NB4 (cell line): Measurements from ENCODE around the gene RAB29.
"Not testable (repeated sequence)": the region's sequence is repeated elsewhere in the genome, so short reads cannot be mapped to it uniquely, and the experiment has no call there.

Experiments
- DNase-seq: peaks from one replicate; pipeline ENCODE4 v3.0.0; 2010; ENCODE audit warnings: low read depth
- H3K4me3 ChIP-seq: one replicate; pipeline ENCODE4 v1.5.1; 2011; ENCODE audit warnings: mild to moderate bottlenecking, low read depth, low read length, moderate library complexity
- CTCF ChIP-seq: IDR thresholded peaks from one replicate; pipeline ENCODE4 v1.5.1; 2012; ENCODE audit warnings: low read depth, low read length
- MAX ChIP-seq: IDR thresholded peaks from 2 replicates; pipeline ENCODE4 v1.6.1; 2011; ENCODE audit warnings: low read depth, low read length
- MYC ChIP-seq: IDR thresholded peaks from 2 replicates; pipeline ENCODE4 v1.6.1; 2011; ENCODE audit warnings: low read depth, low read length
- POLR2A ChIP-seq: IDR thresholded peaks from 2 replicates; pipeline ENCODE4 v1.6.1; 2011; ENCODE audit warnings: mild to moderate bottlenecking; ENCODE audit not compliant: insufficient read length; ENCODE audit errors: extremely low read depth

The RAB29 gene

GRCh38 chr1:205729945-205730610 lies 45.2 kb downstream of the RAB29 start:
- no peak for DNase-seq
- TF ChIP-seq POLR2A (no peak), MAX (no peak), MYC (no peak)
- H3K4me3 ChIP-seq: no peak overlapping the region

- H3K4me3 ChIP-seq: no peak overlapping the region
- no peak for DNase-seq
- TF ChIP-seq POLR2A (no peak), MYC (no peak), MAX (no peak), CTCF (no peak)
These were observed 48.6 kb downstream of the RAB29 start for GRCh38 chr1:205726619-205727125.

GRCh38 chr1:205725514-205725913 lies 49.8 kb downstream of the RAB29 start:
- DNase-seq: no peak
- no peak overlapping the region for H3K4me3 ChIP-seq
- no peak for TF ChIP-seq MAX
- no peak for TF ChIP-seq MYC
- TF ChIP-seq POLR2A: no peak
- TF ChIP-seq CTCF: no peak

- not testable (repeated sequence) for H3K4me3 ChIP-seq, DNase-seq
These were observed 54.5 kb downstream of the RAB29 start for GRCh38 chr1:205720740-205721139.

- TF ChIP-seq CTCF (no peak), MYC (no peak), POLR2A (no peak), MAX (no peak)
- H3K4me3 ChIP-seq: no peak overlapping the region
- no peak for DNase-seq
These were observed 55.5 kb downstream of the RAB29 start for GRCh38 chr1:205719762-205720161.

GRCh38 chr1:205719015-205719414 lies 56.3 kb downstream of the RAB29 start:
- no peak overlapping the region for H3K4me3 ChIP-seq
- TF ChIP-seq MYC (no peak), CTCF (no peak), MAX (no peak), POLR2A (no peak)
- DNase-seq: no peak
